GM19397 (cell line): Measurements from ENCODE around the gene ARHGEF39.
"Not testable (repeated sequence)": the region's sequence is repeated elsewhere in the genome, so short reads cannot be mapped to it uniquely, and the experiment has no call there.

Experiments
- ATAC-seq: cut with Tn5 transposase; IDR thresholded peaks from one replicate; pipeline ENCODE4 v1.9.1; 2021; ENCODE audit warnings: mild to moderate bottlenecking, moderate library complexity; ENCODE audit not compliant: unreplicated experiment

ARHGEF39 gene

GRCh38 chr9:35628389-35628991 lies 36.5 kb downstream of the ARHGEF39 start:
- ATAC-seq, result no peak

GRCh38 chr9:35627575-35627974 lies 37.4 kb downstream of the ARHGEF39 start:
- no peak for ATAC-seq

DNA sequence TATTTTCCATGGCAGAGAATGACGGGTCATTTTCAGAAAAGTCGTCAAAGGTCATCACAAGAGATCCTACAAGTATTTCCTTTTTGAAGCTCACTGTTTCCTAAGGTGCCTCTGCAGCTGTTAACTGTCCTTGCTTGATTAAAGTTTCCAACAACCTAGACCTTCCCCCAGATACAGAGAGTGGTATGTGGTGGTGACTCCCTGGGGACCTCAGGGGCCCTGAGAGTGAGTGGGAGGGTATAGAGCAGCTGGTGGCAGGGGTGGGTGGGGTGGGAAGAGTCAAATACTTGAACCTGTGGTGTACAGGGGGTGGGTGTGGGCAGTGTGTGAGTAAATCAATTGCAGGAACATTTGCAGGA lies 45.2 kb downstream of the ARHGEF39 start:
- ATAC-seq, result peak; percentile 57

GRCh38 chr9:35618854-35619799 lies 45.9 kb downstream of the ARHGEF39 start:
- peak; percentile 51 for ATAC-seq

DNA sequence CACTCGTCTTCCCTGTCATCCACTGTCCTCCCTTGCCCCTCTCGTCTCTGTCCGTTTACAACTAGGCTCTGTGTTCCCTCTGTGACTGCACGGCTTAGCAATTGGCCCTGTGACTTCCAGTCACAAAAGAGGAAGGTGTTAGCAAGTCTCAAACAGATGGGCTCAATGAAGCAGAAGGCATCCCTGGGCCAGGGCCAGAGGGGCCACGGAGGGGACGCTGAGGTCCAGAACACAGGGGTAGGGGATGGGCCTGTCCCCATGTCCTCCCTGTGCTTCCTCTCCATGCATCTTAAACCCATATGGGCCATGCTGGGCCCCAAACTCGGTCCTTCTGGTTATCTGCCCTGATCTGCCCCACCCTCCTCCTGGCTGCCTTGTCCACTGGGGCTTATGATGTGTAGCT lies 46.7 kb downstream of the ARHGEF39 start, which contains the start of gene CD72:
CD72 (minus strand) TSS at position 89 of the 403 bp plus-strand sequence. CDS start 110 bp downstream, outside the sequence.
- ATAC-seq, result no peak

GRCh38 chr9:35617548-35617947 lies 47.4 kb downstream of the ARHGEF39 start:
- ATAC-seq, result no peak

DNA sequence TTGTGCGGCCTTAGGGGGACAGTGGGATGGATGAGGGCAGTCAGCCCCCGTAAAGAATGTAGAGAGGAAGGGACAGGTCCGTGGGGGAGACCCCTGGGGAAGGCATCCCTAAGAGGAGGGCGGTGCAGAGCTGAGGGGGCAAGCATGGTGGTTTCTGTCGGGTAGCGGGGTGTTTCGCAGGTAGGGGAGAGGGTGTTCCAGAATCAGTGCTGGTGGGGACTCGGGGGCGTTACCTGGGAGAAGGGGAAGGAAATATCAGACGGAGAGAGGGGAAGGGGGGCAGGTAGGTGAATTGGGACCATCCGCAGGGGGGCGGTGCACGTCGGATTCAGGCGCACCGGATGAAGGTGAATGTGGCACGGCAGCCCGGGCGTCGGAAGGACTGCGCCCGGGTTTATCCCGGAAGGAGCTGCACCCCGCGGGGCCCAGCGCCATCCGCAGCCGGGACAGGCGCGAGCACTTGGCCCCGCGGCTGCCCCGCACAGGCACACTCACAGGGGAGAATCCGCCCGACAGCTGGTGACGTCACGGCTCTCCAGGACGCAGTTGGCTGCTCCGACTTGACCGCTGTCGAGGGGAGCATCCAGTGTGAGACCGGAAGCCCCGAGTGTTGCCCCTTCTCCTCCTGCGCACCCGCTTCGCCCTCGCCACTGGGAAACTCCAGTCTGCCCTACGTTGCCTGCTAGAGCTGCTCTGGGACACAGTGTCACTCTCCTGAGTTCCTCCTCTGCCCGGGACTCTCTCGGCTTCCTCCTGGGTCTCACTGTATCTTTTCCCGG lies 48.1 kb downstream of the ARHGEF39 start:
- ATAC-seq, result peak; percentile 32

- ATAC-seq, result no peak
Measured at GRCh38 chr9:35615981-35616680, 48.9 kb downstream of the ARHGEF39 start.

DNA sequence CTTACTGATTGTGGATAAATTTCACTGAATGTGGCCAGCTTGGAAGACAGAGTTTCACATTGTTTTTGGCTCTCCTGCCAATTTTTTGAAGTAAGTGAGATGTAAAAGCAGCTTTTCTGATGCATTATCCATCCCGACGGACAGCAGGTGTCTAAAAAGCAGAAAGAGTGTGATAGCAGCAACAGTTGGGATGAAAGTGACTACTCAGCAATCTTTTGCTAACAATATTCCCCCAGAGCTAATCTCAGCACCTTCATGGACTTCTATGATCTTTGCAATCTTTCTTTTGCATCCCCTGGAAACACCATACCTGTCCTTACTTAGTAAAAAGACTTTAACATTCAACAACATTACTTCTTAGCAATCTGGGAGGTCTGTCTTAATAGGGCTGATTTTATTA lies 52.2 kb downstream of the ARHGEF39 start:
- no peak for ATAC-seq

- not testable (repeated sequence) for ATAC-seq
Measured at GRCh38 chr9:35612066-35612465, 52.9 kb downstream of the ARHGEF39 start.

DNA sequence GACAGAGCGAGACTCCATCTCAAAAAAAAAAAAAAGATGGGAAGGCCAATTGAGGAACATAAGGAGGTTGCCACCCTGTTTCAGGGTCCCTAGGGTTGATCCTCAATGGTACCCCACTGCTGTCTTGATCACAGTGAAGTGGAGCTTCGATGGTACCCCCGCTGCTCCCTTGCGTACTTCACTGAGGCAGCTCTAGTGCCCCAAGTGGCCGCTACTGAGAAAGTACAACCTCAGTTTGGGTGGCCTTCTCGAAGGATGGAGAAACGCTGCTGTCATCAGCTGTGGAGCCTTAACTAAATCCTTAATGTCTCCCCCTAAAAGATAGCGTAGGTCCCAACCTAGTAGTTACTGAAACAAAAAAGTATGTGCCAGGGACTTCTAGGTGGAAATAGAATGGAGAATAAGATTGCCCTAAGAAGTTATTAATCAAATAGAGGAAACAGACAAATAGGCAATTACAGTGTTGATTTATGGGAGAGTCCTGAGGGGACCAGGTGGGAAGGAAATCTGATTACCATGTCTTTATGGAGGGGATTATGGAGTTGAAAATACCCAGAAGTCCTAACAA lies 53.7 kb downstream of the ARHGEF39 start:
- no peak for ATAC-seq

DNA sequence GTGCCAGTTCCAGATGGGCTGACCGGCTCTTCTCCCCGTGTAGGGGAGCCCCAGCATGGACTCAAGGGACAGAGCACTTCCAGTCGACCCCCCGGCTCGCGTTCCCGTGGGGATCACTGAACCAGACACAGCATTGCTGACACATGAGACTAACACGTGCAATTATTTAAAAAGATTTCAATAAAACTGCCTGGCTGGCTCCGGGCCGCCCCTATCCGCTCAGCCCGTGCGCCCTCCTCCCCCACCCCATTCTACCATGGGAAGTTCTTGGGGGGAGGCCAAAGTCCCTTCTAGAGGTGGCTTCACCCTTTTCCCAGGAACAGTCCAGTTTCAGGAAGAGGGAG lies 55.2 kb downstream of the ARHGEF39 start:
- no peak for ATAC-seq
